Measurements from ENCODE around the gene CACNA2D3. TPM values are rescaled to one million over a fixed set of nuclear protein-coding genes. Genes with fewer than 3 reads are reported as not detected.

Gene CACNA2D3
- total RNA-seq, 1 experiment from 2014 or later = 1.6 TPM

- H3K27me3 ChIP-seq (ENCODE audit: control insufficient read depth, insufficient read depth, low read length) = peaks cover 5% of the 10 kb centered on the region
- no peaks in the 10 kb centered on the region for H3K36me3 ChIP-seq (replicated peaks; ENCODE audit: control insufficient read depth, insufficient read depth, low read length)
- no peak overlapping the region for H3K4me3 ChIP-seq (ENCODE audit: insufficient read depth, low read depth, low read length)
- DNase-seq = no peak
These were observed 704.8 kb downstream of the CACNA2D3 start for GRCh38 chr3:54827056-54827687.

GRCh38 chr3:54827776-54828175, 705.4 kb downstream of the CACNA2D3 start:
- no peaks in the 10 kb centered on the region for H3K36me3 ChIP-seq (replicated peaks; ENCODE audit: control insufficient read depth, insufficient read depth, low read length)
- DNase-seq = no peak
- H3K4me3 ChIP-seq (ENCODE audit: insufficient read depth, low read depth, low read length) = no peak overlapping the region
- H3K27me3 ChIP-seq (ENCODE audit: control insufficient read depth, insufficient read depth, low read length) = peaks cover 1% of the 10 kb centered on the region; the same call in 1 of the 2 replicates

- Histone ChIP-seq H3K36me3 (replicated peaks; ENCODE audit: control insufficient read depth, insufficient read depth, low read length) (no peaks in the 10 kb centered on the region), H3K27me3 (ENCODE audit: control insufficient read depth, insufficient read depth, low read length) (no peaks in the 10 kb centered on the region), H3K4me3 (ENCODE audit: insufficient read depth, low read depth, low read length) (no peak overlapping the region)
- peak; percentile 50 for DNase-seq
These were observed 708.3 kb downstream of the CACNA2D3 start for GRCh38 chr3:54830658-54831057.

GRCh38 chr3:54831112-54831511, 708.8 kb downstream of the CACNA2D3 start:
- Histone ChIP-seq H3K27me3 (ENCODE audit: control insufficient read depth, insufficient read depth, low read length) (no peaks in the 10 kb centered on the region), H3K36me3 (replicated peaks; ENCODE audit: control insufficient read depth, insufficient read depth, low read length) (no peaks in the 10 kb centered on the region)

GRCh38 chr3:54832876-54833275, 710.5 kb downstream of the CACNA2D3 start:
- Histone ChIP-seq H3K36me3 (replicated peaks; ENCODE audit: control insufficient read depth, insufficient read depth, low read length) (no peaks in the 10 kb centered on the region), H3K27me3 (ENCODE audit: control insufficient read depth, insufficient read depth, low read length) (no peaks in the 10 kb centered on the region), H3K4me3 (ENCODE audit: insufficient read depth, low read depth, low read length) (no peak overlapping the region)
- DNase-seq = no peak

More at GRCh38 chr3:54831112-54831511, 708.8 kb downstream of the CACNA2D3 start:
- DNase-seq = no peak
- H3K4me3 ChIP-seq (ENCODE audit: insufficient read depth, low read depth, low read length) = no peak overlapping the region

GRCh38 chr3:54835701-54836100, 713.3 kb downstream of the CACNA2D3 start:
- Histone ChIP-seq H3K27me3 (ENCODE audit: control insufficient read depth, insufficient read depth, low read length) (no peaks in the 10 kb centered on the region), H3K4me3 (ENCODE audit: insufficient read depth, low read depth, low read length) (no peak overlapping the region), H3K36me3 (replicated peaks; ENCODE audit: control insufficient read depth, insufficient read depth, low read length) (no peaks in the 10 kb centered on the region)
- no peak for DNase-seq

GRCh38 chr3:54836871-54837270, 714.5 kb downstream of the CACNA2D3 start:
- H3K4me3 ChIP-seq (ENCODE audit: insufficient read depth, low read depth, low read length) = no peak overlapping the region
- H3K36me3 ChIP-seq (replicated peaks; ENCODE audit: control insufficient read depth, insufficient read depth, low read length) = no peaks in the 10 kb centered on the region
- H3K27me3 ChIP-seq (ENCODE audit: control insufficient read depth, insufficient read depth, low read length) = no peaks in the 10 kb centered on the region
- DNase-seq = no peak

- no peak for DNase-seq
- Histone ChIP-seq H3K36me3 (replicated peaks; ENCODE audit: control insufficient read depth, insufficient read depth, low read length) (no peaks in the 10 kb centered on the region), H3K27me3 (ENCODE audit: control insufficient read depth, insufficient read depth, low read length) (no peaks in the 10 kb centered on the region), H3K4me3 (ENCODE audit: insufficient read depth, low read depth, low read length) (no peak overlapping the region)
These were observed 715.6 kb downstream of the CACNA2D3 start for GRCh38 chr3:54837964-54838363.

GRCh38 chr3:54841471-54841870, 719.1 kb downstream of the CACNA2D3 start:
- Histone ChIP-seq H3K36me3 (replicated peaks; ENCODE audit: control insufficient read depth, insufficient read depth, low read length) (no peaks in the 10 kb centered on the region; the same call in 1 of the 2 replicates), H3K4me3 (ENCODE audit: insufficient read depth, low read depth, low read length) (no peak overlapping the region), H3K27me3 (ENCODE audit: control insufficient read depth, insufficient read depth, low read length) (no peaks in the 10 kb centered on the region)
- DNase-seq = no peak

GRCh38 chr3:54843352-54843751, 721.0 kb downstream of the CACNA2D3 start:
- no peaks in the 10 kb centered on the region; the same call in 1 of the 2 replicates for H3K36me3 ChIP-seq (replicated peaks; ENCODE audit: control insufficient read depth, insufficient read depth, low read length)
- H3K4me3 ChIP-seq (ENCODE audit: insufficient read depth, low read depth, low read length) = no peak overlapping the region
- DNase-seq = no peak
- H3K27me3 ChIP-seq (ENCODE audit: control insufficient read depth, insufficient read depth, low read length) = no peaks in the 10 kb centered on the region

- no peak overlapping the region for H3K4me3 ChIP-seq (ENCODE audit: insufficient read depth, low read depth, low read length)
- no peaks in the 10 kb centered on the region for H3K27me3 ChIP-seq (ENCODE audit: control insufficient read depth, insufficient read depth, low read length)
- no peaks in the 10 kb centered on the region; the same call in 1 of the 2 replicates for H3K36me3 ChIP-seq (replicated peaks; ENCODE audit: control insufficient read depth, insufficient read depth, low read length)
- no peak for DNase-seq
These were observed 721.9 kb downstream of the CACNA2D3 start for GRCh38 chr3:54844211-54844610.

- H3K36me3 ChIP-seq (replicated peaks; ENCODE audit: control insufficient read depth, insufficient read depth, low read length) = no peaks in the 10 kb centered on the region; the same call in 1 of the 2 replicates
- no peaks in the 10 kb centered on the region for H3K27me3 ChIP-seq (ENCODE audit: control insufficient read depth, insufficient read depth, low read length)
- H3K4me3 ChIP-seq (ENCODE audit: insufficient read depth, low read depth, low read length) = no peak overlapping the region
- no peak for DNase-seq
These were observed 722.7 kb downstream of the CACNA2D3 start for GRCh38 chr3:54845011-54845410.

GRCh38 chr3:54845551-54845950, 723.2 kb downstream of the CACNA2D3 start:
- Histone ChIP-seq H3K4me3 (ENCODE audit: insufficient read depth, low read depth, low read length) (no peak overlapping the region), H3K36me3 (replicated peaks; ENCODE audit: control insufficient read depth, insufficient read depth, low read length) (no peaks in the 10 kb centered on the region; the same call in 1 of the 2 replicates), H3K27me3 (ENCODE audit: control insufficient read depth, insufficient read depth, low read length) (no peaks in the 10 kb centered on the region)
- DNase-seq = no peak

- no peak for DNase-seq
- Histone ChIP-seq H3K4me3 (ENCODE audit: insufficient read depth, low read depth, low read length) (no peak overlapping the region), H3K36me3 (replicated peaks; ENCODE audit: control insufficient read depth, insufficient read depth, low read length) (no peaks in the 10 kb centered on the region; the same call in 1 of the 2 replicates), H3K27me3 (ENCODE audit: control insufficient read depth, insufficient read depth, low read length) (no peaks in the 10 kb centered on the region)
These were observed 723.8 kb downstream of the CACNA2D3 start for GRCh38 chr3:54846119-54846518.

- Histone ChIP-seq H3K4me3 (ENCODE audit: insufficient read depth, low read depth, low read length) (no peak overlapping the region), H3K36me3 (replicated peaks; ENCODE audit: control insufficient read depth, insufficient read depth, low read length) (no peaks in the 10 kb centered on the region; the same call in 1 of the 2 replicates), H3K27me3 (ENCODE audit: control insufficient read depth, insufficient read depth, low read length) (no peaks in the 10 kb centered on the region)
- no peak for DNase-seq
These were observed 725.0 kb downstream of the CACNA2D3 start for GRCh38 chr3:54847361-54847760.

Measured in H7 (cell line).